Neural cell (in vitro differentiated cells): ENCODE results near the gene DDX27. TPM values are rescaled to one million over a fixed set of nuclear protein-coding genes. Genes with fewer than 3 reads are reported as not detected.

Experiments
- H2AFZ ChIP-seq: fragments of 200-600, 300-800 bp; sonication (generic), shearing (Covaris generic); 2 replicates; pipeline ENCODE4 v1.6.0; 2014; ENCODE audit warnings: low read depth, mild to moderate bottlenecking, antibody characterized with exemption, low read length, moderate library complexity
- H3F3A ChIP-seq: fragments of 200-600 bp; shearing (Covaris generic); 2 replicates; pipeline ENCODE4 v1.6.1; 2016; ENCODE audit warnings: mild to moderate bottlenecking, moderate library complexity, mixed read lengths, antibody characterized with exemption, low read length; ENCODE audit not compliant: insufficient read depth, poor library complexity, severe bottlenecking
- H3K27ac ChIP-seq: fragments of 200-600, 300-800 bp; sonication (generic), shearing (Covaris generic); 2 replicates; pipeline ENCODE4 v1.5.1; 2014; ENCODE audit warnings: mild to moderate bottlenecking, low read length, moderate library complexity
- H3K27me3 ChIP-seq: fragments of 300-800, 200-600 bp; sonication (generic), shearing (Covaris generic); 2 replicates; pipeline ENCODE4 v1.6.0; 2014; ENCODE audit warnings: mild to moderate bottlenecking, low read depth, low read length, moderate library complexity; ENCODE audit not compliant: insufficient read depth
- H3K36me3 ChIP-seq: fragments of 300-800, 200-600 bp; sonication (generic), shearing (Covaris generic); 2 replicates; pipeline ENCODE4 v1.5.1; 2014; ENCODE audit warnings: mild to moderate bottlenecking, antibody characterized with exemption, low read length, moderate library complexity; ENCODE audit not compliant: insufficient read depth
- H3K4me2 ChIP-seq: fragments of 300-800, 200-600 bp; sonication (generic), shearing (Covaris generic); 2 replicates; pipeline ENCODE4 v1.6.0; 2014; ENCODE audit warnings: mild to moderate bottlenecking, low read length
- H3K4me3 ChIP-seq: fragments of 300-800, 200-600 bp; sonication (generic), shearing (Covaris generic); 2 replicates; pipeline ENCODE4 v1.5.1; 2014; ENCODE audit warnings: mild to moderate bottlenecking, low read length, moderate library complexity
- H3K79me2 ChIP-seq: fragments of 200-600 bp; shearing (Covaris generic); replicated peaks from 2 replicates; pipeline ENCODE4 v1.6.0; 2014; ENCODE audit warnings: mild to moderate bottlenecking, low read length, moderate library complexity; ENCODE audit not compliant: insufficient read depth
- H3K9ac ChIP-seq: fragments of 300-800, 200-600 bp; sonication (generic), shearing (Covaris generic); 2 replicates; pipeline ENCODE4 v1.6.1; 2016; ENCODE audit warnings: mild to moderate bottlenecking, low read length, mixed read lengths
- H3K9me2 ChIP-seq: fragments of 200-600 bp; shearing (Covaris generic); 2 replicates; pipeline ENCODE4 v1.6.1; 2016; ENCODE audit warnings: mild to moderate bottlenecking, low read length, mixed read lengths; ENCODE audit not compliant: insufficient read depth
- H3K9me3 ChIP-seq: fragments of 200-600, 300-800 bp; sonication (generic), shearing (Covaris generic); 2 replicates; pipeline ENCODE4 v1.6.1; 2016; ENCODE audit warnings: mild to moderate bottlenecking, mixed run types, low read length, moderate library complexity, mixed read lengths
- H4K20me1 ChIP-seq: fragments of 200-600 bp; shearing (Covaris generic); 2 replicates; pipeline ENCODE4 v1.6.1; 2016; ENCODE audit warnings: mild to moderate bottlenecking, mixed run types; ENCODE audit not compliant: insufficient read depth
- EZH2 ChIP-seq: fragments of 200-600, 300-800 bp; shearing (Covaris generic), sonication (generic); IDR thresholded peaks from 2 replicates; pipeline ENCODE4 v1.6.1; 2014; ENCODE audit warnings: antibody characterized with exemption, low read length, borderline replicate concordance, mild to moderate bottlenecking; ENCODE audit not compliant: insufficient read depth, poor library complexity, severe bottlenecking
- MXI1 ChIP-seq: fragments of 450-650 bp; conservative IDR thresholded peaks from 2 replicates; pipeline ENCODE4 v1.6.1; 2014; ENCODE audit warnings: antibody characterized with exemption, mild to moderate bottlenecking; ENCODE audit not compliant: poor library complexity, severe bottlenecking
- POLR2AphosphoS5 ChIP-seq: IDR thresholded peaks from 2 replicates; pipeline ENCODE4 v1.6.1; 2012
- RAD21 ChIP-seq: fragments of 450-650 bp; conservative IDR thresholded peaks from 2 replicates; pipeline ENCODE4 v1.6.1; 2014; ENCODE audit warnings: antibody characterized with exemption, mild to moderate bottlenecking, moderate library complexity
- TAF1 ChIP-seq: IDR thresholded peaks from 2 replicates; pipeline ENCODE4 v1.6.1; 2012; ENCODE audit warnings: low read depth
- polyA plus RNA-seq: library from polyadenylated mRNA; depleted of rRNA; stranded (reverse); fragments of >200 nt; gene quantifications from 2 replicates; pipeline ENCODE4 v1.2.3, GENCODE V29; 2014
- TF ChIP-seq, protein P1 (sequence below): IDR thresholded peaks from 2 replicates; pipeline ENCODE4 v1.6.1; 2012; ENCODE audit warnings: borderline replicate concordance
- TF ChIP-seq, protein P2 (sequence below): fragments of 450-650 bp; IDR thresholded peaks from 2 replicates; pipeline ENCODE4 v1.5.1; 2014; ENCODE audit warnings: antibody characterized with exemption, mild to moderate bottlenecking, moderate library complexity; ENCODE audit not compliant: poor library complexity, severe bottlenecking

DDX27 gene
- polyA plus RNA-seq, 1 donor from 2014 or later, result 35.4 TPM

DNA sequence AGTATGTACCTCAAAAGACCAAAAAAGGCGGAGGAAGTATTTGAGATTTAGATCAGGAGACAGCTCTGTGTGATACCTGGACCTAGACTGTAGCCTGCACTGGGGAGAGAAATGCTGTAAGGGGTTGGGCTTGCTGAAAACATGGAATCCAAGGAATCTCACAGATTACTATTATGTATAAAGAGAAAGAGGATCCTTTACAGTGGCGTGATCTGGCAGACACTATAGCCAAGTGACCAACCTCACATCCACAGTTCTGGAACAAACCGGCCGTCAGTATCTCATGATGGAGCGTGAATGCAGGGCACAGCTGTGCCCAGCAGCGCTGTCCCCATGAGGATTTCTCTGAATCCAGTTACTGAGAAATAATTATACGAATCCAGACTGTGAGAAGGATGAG, 12.3 kb downstream of the DDX27 start:
- Histone ChIP-seq H3K27me3 (no peaks in the 10 kb centered on the region), H3K4me3 (no peak overlapping the region), H2AFZ (no peak overlapping the region), H3F3A (no peaks in the 10 kb centered on the region), H3K79me2 (no peaks in the 10 kb centered on the region), H4K20me1 (no peaks in the 10 kb centered on the region), H3K9me2 (no peaks in the 10 kb centered on the region), H3K9me3 (no peaks in the 10 kb centered on the region), H3K4me2 (no peak overlapping the region), H3K27ac (no peak overlapping the region), H3K36me3 (no peaks in the 10 kb centered on the region), H3K9ac (no peak overlapping the region)
- TF ChIP-seq, protein P1, sequence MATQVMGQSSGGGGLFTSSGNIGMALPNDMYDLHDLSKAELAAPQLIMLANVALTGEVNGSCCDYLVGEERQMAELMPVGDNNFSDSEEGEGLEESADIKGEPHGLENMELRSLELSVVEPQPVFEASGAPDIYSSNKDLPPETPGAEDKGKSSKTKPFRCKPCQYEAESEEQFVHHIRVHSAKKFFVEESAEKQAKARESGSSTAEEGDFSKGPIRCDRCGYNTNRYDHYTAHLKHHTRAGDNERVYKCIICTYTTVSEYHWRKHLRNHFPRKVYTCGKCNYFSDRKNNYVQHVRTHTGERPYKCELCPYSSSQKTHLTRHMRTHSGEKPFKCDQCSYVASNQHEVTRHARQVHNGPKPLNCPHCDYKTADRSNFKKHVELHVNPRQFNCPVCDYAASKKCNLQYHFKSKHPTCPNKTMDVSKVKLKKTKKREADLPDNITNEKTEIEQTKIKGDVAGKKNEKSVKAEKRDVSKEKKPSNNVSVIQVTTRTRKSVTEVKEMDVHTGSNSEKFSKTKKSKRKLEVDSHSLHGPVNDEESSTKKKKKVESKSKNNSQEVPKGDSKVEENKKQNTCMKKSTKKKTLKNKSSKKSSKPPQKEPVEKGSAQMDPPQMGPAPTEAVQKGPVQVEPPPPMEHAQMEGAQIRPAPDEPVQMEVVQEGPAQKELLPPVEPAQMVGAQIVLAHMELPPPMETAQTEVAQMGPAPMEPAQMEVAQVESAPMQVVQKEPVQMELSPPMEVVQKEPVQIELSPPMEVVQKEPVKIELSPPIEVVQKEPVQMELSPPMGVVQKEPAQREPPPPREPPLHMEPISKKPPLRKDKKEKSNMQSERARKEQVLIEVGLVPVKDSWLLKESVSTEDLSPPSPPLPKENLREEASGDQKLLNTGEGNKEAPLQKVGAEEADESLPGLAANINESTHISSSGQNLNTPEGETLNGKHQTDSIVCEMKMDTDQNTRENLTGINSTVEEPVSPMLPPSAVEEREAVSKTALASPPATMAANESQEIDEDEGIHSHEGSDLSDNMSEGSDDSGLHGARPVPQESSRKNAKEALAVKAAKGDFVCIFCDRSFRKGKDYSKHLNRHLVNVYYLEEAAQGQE, result no peak
- TF ChIP-seq, protein P2, sequence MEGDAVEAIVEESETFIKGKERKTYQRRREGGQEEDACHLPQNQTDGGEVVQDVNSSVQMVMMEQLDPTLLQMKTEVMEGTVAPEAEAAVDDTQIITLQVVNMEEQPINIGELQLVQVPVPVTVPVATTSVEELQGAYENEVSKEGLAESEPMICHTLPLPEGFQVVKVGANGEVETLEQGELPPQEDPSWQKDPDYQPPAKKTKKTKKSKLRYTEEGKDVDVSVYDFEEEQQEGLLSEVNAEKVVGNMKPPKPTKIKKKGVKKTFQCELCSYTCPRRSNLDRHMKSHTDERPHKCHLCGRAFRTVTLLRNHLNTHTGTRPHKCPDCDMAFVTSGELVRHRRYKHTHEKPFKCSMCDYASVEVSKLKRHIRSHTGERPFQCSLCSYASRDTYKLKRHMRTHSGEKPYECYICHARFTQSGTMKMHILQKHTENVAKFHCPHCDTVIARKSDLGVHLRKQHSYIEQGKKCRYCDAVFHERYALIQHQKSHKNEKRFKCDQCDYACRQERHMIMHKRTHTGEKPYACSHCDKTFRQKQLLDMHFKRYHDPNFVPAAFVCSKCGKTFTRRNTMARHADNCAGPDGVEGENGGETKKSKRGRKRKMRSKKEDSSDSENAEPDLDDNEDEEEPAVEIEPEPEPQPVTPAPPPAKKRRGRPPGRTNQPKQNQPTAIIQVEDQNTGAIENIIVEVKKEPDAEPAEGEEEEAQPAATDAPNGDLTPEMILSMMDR, result no peak
- TF ChIP-seq EZH2, result no peak

DNA sequence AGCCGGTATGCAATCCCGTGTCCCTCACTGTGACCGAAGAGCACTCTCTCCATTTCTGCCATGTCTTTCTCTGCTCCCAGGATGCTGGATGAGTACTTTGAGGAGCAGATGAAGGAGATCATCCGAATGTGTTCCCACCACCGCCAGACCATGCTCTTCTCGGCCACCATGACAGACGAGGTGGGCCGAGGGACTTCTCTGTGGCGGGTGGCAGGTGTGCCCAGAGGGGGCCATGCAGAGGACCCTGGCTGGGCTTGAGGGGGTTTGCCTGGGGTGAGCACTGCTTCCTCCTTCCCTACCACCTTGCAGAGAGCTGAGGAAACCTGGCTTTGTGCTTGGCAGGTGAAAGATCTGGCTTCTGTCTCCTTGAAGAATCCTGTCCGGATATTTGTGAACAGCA, 14.0 kb downstream of the DDX27 start:
- TF ChIP-seq TAF1, result no peak
- TF ChIP-seq, protein P1, result no peak
- TF ChIP-seq MXI1, result no peak
- no peak for TF ChIP-seq RAD21
- TF ChIP-seq POLR2AphosphoS5, result no peak
- no peak for TF ChIP-seq EZH2
- TF ChIP-seq, protein P2, result no peak
- Histone ChIP-seq H3K79me2 (no peaks in the 10 kb centered on the region), H3K4me2 (no peak overlapping the region), H3K9me3 (no peaks in the 10 kb centered on the region), H3K36me3 (no peaks in the 10 kb centered on the region), H3K27me3 (no peaks in the 10 kb centered on the region), H3K4me3 (no peak overlapping the region), H3F3A (no peaks in the 10 kb centered on the region), H2AFZ (no peak overlapping the region), H3K27ac (no peak overlapping the region), H3K9me2 (no peaks in the 10 kb centered on the region), H4K20me1 (no peaks in the 10 kb centered on the region), H3K9ac (no peak overlapping the region)
